HepG2 (cell line): ENCODE measurements around the gene TMX4. TPM values are rescaled to one million over a fixed set of nuclear protein-coding genes. Genes with fewer than 3 reads are reported as not detected.

Source experiments
- ATAC-seq: fragments of 200-7000 bp; cut with Tn5 transposase; 3 replicates; pipeline ENCODE4 v1.9.1; 2020; ENCODE audit warnings: mild to moderate bottlenecking, moderate library complexity
- BruUV-seq: library from RNA; stranded (reverse); fragments of 400-500 nt; replicated peaks from 2 replicates; lab custom pipeline; 2021; lab: Mats Ljungman, UMichigan
- CTCF ChIA-PET: fragments of 300-600 bp; formaldehyde crosslinking; extraction: SDS; loops from one replicate; lab custom pipeline; 2021; ENCODE audit warnings: low total read pairs, inconsistent platforms, low intra/inter-chr PET ratio; lab: Yijun Ruan, JAX
- POLR2A ChIA-PET: fragments of 350-600 bp; sonication (Branson Sonifier 250); formaldehyde crosslinking; loops from one replicate; lab custom pipeline; 2020; ENCODE audit warnings: antibody characterized with exemption, inconsistent platforms; lab: Yijun Ruan, JAX
- DNase-seq: peaks from one replicate; pipeline ENCODE4 v3.0.0-alpha.2; 2015; ENCODE audit warnings: low spot score
- FAIRE-seq: peaks from 3 replicates; lab custom pipeline; 2011; peaks lifted over from hg19 to GRCh38; lab: Jason Lieb, UNC
- H2AFZ ChIP-seq: one replicate; pipeline ENCODE4 v1.6.1; 2011; ENCODE audit warnings: low read length, inconsistent platforms
- H3K27ac ChIP-seq: fragments of 300-600 bp; 3 replicates; pipeline ENCODE4 v1.8.0; 2011; ENCODE audit warnings: mixed run types, mild to moderate bottlenecking, mixed read lengths, low read length, inconsistent platforms; ENCODE audit not compliant: insufficient read depth; ENCODE audit errors: extremely low read length
- H3K27me3 ChIP-seq, 2 experiments: fragments of 200-600 bp in 1 of 2; 2 replicates in 1 of 2; 3 replicates in 1 of 2; pipeline versions ENCODE4 v1.6.0 to v1.8.0; 2011; ENCODE audit warnings: low read length in 2 of 2, mild to moderate bottlenecking in 2 of 2, moderate library complexity in 2 of 2, inconsistent platforms in 1 of 2; ENCODE audit not compliant: insufficient read depth in 2 of 2, control insufficient read depth in 1 of 2
- H3K36me3 ChIP-seq, 2 experiments: fragments of 200-600 bp in 1 of 2; replicated peaks in 1 of 2; 2 replicates in 1 of 2; 3 replicates in 1 of 2; pipeline versions ENCODE4 v1.5.1 to v1.8.0; 2011; ENCODE audit warnings: low read length in 2 of 2, inconsistent platforms in 1 of 2; ENCODE audit not compliant: insufficient read depth in 2 of 2, control insufficient read depth in 1 of 2
- H3K4me1 ChIP-seq: 2 replicates; pipeline ENCODE4 v1.5.1; 2012; ENCODE audit warnings: low read length, inconsistent platforms; ENCODE audit not compliant: insufficient read depth
- H3K4me2 ChIP-seq: 2 replicates; pipeline ENCODE4 v1.6.0; 2011; ENCODE audit warnings: low read depth, low read length, inconsistent platforms
- H3K4me3 ChIP-seq, 3 experiments: fragments of 200-600 bp in 1 of 3; sonication (generic), shearing (Covaris generic) in 1 of 3; replicated peaks in 1 of 3; 2 replicates each; pipeline ENCODE4 v1.5.1; 2011 to 2016; ENCODE audit warnings: low read length in 3 of 3, inconsistent platforms in 2 of 3, low read depth in 2 of 3, mild to moderate bottlenecking in 2 of 3, control low read depth in 1 of 3, mixed read lengths in 1 of 3; ENCODE audit not compliant: insufficient read depth in 1 of 3
- H3K79me2 ChIP-seq: one replicate; pipeline ENCODE4 v1.6.1; 2011; ENCODE audit warnings: low read length, inconsistent platforms; ENCODE audit not compliant: insufficient read depth
- H3K9ac ChIP-seq: 2 replicates; pipeline ENCODE4 v1.6.0; 2011; ENCODE audit warnings: mild to moderate bottlenecking, low read depth, low read length, inconsistent platforms; ENCODE audit not compliant: insufficient read depth
- H3K9me3 ChIP-seq: 2 replicates; pipeline ENCODE4 v1.5.1; 2012; ENCODE audit warnings: mild to moderate bottlenecking, low read length
- H4K20me1 ChIP-seq: 2 replicates; pipeline ENCODE4 v1.6.0; 2011; ENCODE audit warnings: inconsistent platforms, mild to moderate bottlenecking, low read length, moderate library complexity; ENCODE audit not compliant: insufficient read depth
- HNRNPLL ChIP-seq: fragments of 200-400 bp; formaldehyde crosslinking; IDR thresholded peaks from 2 replicates; pipeline ENCODE4 v1.6.1; 2017; ENCODE audit warnings: mild to moderate bottlenecking, low read depth, low read length; ENCODE audit not compliant: poor library complexity, severe bottlenecking
- KMT2A ChIP-seq: sonication (generic); formaldehyde crosslinking; IDR thresholded peaks from 2 replicates; pipeline ENCODE4 v1.4.0; 2020; ENCODE audit warnings: missing genetic modification reagents
- MED13 ChIP-seq: sonication (generic); formaldehyde crosslinking; IDR thresholded peaks from 2 replicates; pipeline ENCODE4 v1.5.0; 2020; ENCODE audit warnings: missing genetic modification reagents
- SIN3A ChIP-seq: IDR thresholded peaks from 2 replicates; pipeline ENCODE4 v1.6.1; 2011; ENCODE audit warnings: low read depth, mild to moderate bottlenecking, control low read depth, low read length, borderline replicate concordance
- TSC22D2 ChIP-seq: sonication (generic); formaldehyde crosslinking; IDR thresholded peaks from 2 replicates; pipeline ENCODE4 v1.5.1; 2020; ENCODE audit warnings: missing genetic modification reagents, mild to moderate bottlenecking, borderline replicate concordance
- ZNF616 ChIP-seq: sonication (generic); formaldehyde crosslinking; IDR thresholded peaks from 2 replicates; pipeline ENCODE4 v1.5.0; 2020; ENCODE audit warnings: low read depth, mild to moderate bottlenecking, missing genetic modification reagents
- ZNF749 ChIP-seq: sonication (generic); formaldehyde crosslinking; IDR thresholded peaks from 2 replicates; pipeline ENCODE4 v1.8.0; 2022; ENCODE audit warnings: mild to moderate bottlenecking, missing genetic modification reagents, moderate library complexity, borderline replicate concordance
- in situ Hi-C: cut with HindIII; loops from 2 replicates; pipeline ENCODE4 v1.10.0; 2017; ENCODE audit warnings: low pct_unique_long_range_greater_than_20kb; ENCODE audit not compliant: extremely low pct_ligation_motif_present
- intact Hi-C: fragments of 100-400 bp; cut with micrococcal nuclease; formaldehyde crosslinking; loops from one replicate; pipeline ENCODE4 v1.10.0; 2022; ENCODE audit not compliant: unreplicated experiment
- polyA plus RNA-seq, 8 experiments: library from polyadenylated mRNA; depleted of rRNA in 3 of 8; stranded (reverse) in 7 of 8; unstranded in 1 of 8; fragments of >200 nt; fragmentation: Illumina TruSeq in 4 of 8; extraction: Trizol in 4 of 8; gene quantifications; 2 replicates each; pipeline versions ENCODE4 v1.2.1 to v1.2.3, GENCODE V29; 2011 to 2016; ENCODE audit warnings: low read depth in 4 of 8, missing spikeins in 1 of 8, mixed read lengths in 1 of 8; ENCODE audit not compliant: insufficient read depth in 1 of 8
- total RNA-seq, 5 experiments: library from RNA; depleted of rRNA; stranded (reverse); fragments of >200 nt; fragmentation: Illumina TruSeq; extraction: Trizol; gene quantifications; 2 replicates each; pipeline ENCODE4 v1.2.3, GENCODE V29; 2016; ENCODE audit warnings: low read depth in 1 of 5
- TF ChIP-seq, protein P1 (sequence below): sonication (generic); formaldehyde crosslinking; IDR thresholded peaks from 2 replicates; pipeline ENCODE4 v1.4.0; 2020; ENCODE audit warnings: mild to moderate bottlenecking, missing genetic modification reagents, borderline replicate concordance
- TF ChIP-seq, protein P2 (sequence below): IDR thresholded peaks from 2 replicates; pipeline ENCODE4 v1.6.1; 2016; ENCODE audit warnings: mild to moderate bottlenecking
- TF ChIP-seq, protein P3 (sequence below): IDR thresholded peaks from 2 replicates; pipeline ENCODE4 v1.6.1; 2016; ENCODE audit warnings: missing genetic modification reagents, missing compliant biosample characterization
- TF ChIP-seq, protein P4 (sequence below): sonication (generic); formaldehyde crosslinking; IDR thresholded peaks from 2 replicates; pipeline ENCODE4 v1.5.1; 2020; ENCODE audit warnings: mild to moderate bottlenecking, moderate library complexity, missing genetic modification reagents
- TF ChIP-seq, protein P5 (sequence below): sonication (generic); formaldehyde crosslinking; conservative IDR thresholded peaks from 2 replicates; pipeline ENCODE4 v1.4.0; 2020; ENCODE audit warnings: missing genetic modification reagents

TMX4 gene
- total and polyA plus RNA-seq, 2 of the 13 experiments (the other 11 are each of a cell fraction or from before 2014, with no cell fraction given), result 7.6 to 21.4 TPM

DNA sequence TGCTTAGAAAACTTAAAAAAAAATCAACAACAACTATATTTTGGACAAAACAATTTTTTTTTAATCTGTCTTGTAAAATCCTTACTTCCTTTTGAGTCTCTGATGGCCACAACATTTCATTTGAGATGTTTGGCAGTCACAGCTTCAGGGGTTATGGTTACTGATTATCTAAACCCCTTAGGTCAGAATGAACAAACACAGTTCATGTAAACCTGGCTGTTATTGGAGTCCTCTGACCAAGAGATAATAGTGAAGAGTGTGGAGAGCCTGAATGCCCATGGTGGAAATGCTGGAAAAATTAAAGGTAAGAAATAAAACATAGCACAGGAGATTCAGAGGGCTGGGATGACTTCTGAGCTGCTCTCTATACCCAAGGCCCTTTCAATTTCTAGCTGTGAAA, 38.2 kb downstream of the TMX4 start:
- Histone ChIP-seq H3K36me3 (no peaks in the 10 kb centered on the region; a peak in 1 of 5 replicates), H3K79me2 (no peaks in the 10 kb centered on the region), H3K4me2 (peak overlapping the region; percentile 36), H2AFZ (no peak overlapping the region), H3K4me1 (peaks cover 22% of the 10 kb centered on the region), H4K20me1 (no peaks in the 10 kb centered on the region), H3K27ac (peak overlapping the region; percentile 16), H3K9ac (no peak overlapping the region), H3K9me3 (no peaks in the 10 kb centered on the region), H3K27me3 (no peaks in the 10 kb centered on the region), H3K4me3 (0 out of 6 replicates have a peak overlapping the region, but pooled peaks of 1 of the 3 experiments have one; percentile 0)
- no TSS peak for BruUV-seq
- CTCF ChIA-PET, result interaction anchor here (1.5 to 3.1 kb wide), 2 partner anchors 38 to 740 kb away, joined by 5 to 35 read pairs; partner anchors contain the start of gene TMX4
- FAIRE-seq (peak; percentile 90), ATAC-seq (peak; percentile 99), DNase-seq (peak; percentile 77)
- intact Hi-C loops, result loop anchor here (1.0 to 2.0 kb wide), 3 partner anchors 45 to 741 kb away; no protein-coding TSS in a partner anchor
- in situ Hi-C loops, result no loop called here
- POLR2A ChIA-PET, result no interaction called here
- TF ChIP-seq, protein P1, sequence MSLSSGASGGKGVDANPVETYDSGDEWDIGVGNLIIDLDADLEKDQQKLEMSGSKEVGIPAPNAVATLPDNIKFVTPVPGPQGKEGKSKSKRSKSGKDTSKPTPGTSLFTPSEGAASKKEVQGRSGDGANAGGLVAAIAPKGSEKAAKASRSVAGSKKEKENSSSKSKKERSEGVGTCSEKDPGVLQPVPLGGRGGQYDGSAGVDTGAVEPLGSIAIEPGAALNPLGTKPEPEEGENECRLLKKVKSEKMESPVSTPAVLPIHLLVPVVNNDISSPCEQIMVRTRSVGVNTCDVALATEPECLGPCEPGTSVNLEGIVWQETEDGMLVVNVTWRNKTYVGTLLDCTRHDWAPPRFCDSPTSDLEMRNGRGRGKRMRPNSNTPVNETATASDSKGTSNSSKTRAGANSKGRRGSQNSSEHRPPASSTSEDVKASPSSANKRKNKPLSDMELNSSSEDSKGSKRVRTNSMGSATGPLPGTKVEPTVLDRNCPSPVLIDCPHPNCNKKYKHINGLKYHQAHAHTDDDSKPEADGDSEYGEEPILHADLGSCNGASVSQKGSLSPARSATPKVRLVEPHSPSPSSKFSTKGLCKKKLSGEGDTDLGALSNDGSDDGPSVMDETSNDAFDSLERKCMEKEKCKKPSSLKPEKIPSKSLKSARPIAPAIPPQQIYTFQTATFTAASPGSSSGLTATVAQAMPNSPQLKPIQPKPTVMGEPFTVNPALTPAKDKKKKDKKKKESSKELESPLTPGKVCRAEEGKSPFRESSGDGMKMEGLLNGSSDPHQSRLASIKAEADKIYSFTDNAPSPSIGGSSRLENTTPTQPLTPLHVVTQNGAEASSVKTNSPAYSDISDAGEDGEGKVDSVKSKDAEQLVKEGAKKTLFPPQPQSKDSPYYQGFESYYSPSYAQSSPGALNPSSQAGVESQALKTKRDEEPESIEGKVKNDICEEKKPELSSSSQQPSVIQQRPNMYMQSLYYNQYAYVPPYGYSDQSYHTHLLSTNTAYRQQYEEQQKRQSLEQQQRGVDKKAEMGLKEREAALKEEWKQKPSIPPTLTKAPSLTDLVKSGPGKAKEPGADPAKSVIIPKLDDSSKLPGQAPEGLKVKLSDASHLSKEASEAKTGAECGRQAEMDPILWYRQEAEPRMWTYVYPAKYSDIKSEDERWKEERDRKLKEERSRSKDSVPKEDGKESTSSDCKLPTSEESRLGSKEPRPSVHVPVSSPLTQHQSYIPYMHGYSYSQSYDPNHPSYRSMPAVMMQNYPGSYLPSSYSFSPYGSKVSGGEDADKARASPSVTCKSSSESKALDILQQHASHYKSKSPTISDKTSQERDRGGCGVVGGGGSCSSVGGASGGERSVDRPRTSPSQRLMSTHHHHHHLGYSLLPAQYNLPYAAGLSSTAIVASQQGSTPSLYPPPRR, result no peak
- no peak for TF ChIP-seq MED13
- no peak for TF ChIP-seq SIN3A
- TF ChIP-seq, protein P2, sequence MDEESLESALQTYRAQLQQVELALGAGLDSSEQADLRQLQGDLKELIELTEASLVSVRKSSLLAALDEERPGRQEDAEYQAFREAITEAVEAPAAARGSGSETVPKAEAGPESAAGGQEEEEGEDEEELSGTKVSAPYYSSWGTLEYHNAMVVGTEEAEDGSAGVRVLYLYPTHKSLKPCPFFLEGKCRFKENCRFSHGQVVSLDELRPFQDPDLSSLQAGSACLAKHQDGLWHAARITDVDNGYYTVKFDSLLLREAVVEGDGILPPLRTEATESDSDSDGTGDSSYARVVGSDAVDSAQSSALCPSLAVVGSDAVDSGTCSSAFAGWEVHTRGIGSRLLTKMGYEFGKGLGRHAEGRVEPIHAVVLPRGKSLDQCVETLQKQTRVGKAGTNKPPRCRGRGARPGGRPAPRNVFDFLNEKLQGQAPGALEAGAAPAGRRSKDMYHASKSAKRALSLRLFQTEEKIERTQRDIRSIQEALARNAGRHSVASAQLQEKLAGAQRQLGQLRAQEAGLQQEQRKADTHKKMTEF, result no peak; the same call in 1 of the 2 replicates
- no peak for TF ChIP-seq ZNF616 (CRISPR knock-in tag)
- no peak for TF ChIP-seq KMT2A (CRISPR knock-in tag)
- TF ChIP-seq TSC22D2 (CRISPR knock-in tag), result no peak
- TF ChIP-seq HNRNPLL, result no peak
- TF ChIP-seq, protein P3, sequence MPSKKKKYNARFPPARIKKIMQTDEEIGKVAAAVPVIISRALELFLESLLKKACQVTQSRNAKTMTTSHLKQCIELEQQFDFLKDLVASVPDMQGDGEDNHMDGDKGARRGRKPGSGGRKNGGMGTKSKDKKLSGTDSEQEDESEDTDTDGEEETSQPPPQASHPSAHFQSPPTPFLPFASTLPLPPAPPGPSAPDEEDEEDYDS (CRISPR knock-in tag), result peak; percentile 29; the same call in 1 of the 2 replicates
- no peak for TF ChIP-seq ZNF749 (CRISPR knock-in tag)
- TF ChIP-seq, protein P4, sequence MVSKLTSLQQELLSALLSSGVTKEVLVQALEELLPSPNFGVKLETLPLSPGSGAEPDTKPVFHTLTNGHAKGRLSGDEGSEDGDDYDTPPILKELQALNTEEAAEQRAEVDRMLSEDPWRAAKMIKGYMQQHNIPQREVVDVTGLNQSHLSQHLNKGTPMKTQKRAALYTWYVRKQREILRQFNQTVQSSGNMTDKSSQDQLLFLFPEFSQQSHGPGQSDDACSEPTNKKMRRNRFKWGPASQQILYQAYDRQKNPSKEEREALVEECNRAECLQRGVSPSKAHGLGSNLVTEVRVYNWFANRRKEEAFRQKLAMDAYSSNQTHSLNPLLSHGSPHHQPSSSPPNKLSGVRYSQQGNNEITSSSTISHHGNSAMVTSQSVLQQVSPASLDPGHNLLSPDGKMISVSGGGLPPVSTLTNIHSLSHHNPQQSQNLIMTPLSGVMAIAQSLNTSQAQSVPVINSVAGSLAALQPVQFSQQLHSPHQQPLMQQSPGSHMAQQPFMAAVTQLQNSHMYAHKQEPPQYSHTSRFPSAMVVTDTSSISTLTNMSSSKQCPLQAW (CRISPR knock-in tag), result peak; percentile 66; the same call in 1 of the 2 replicates
- TF ChIP-seq, protein P5, sequence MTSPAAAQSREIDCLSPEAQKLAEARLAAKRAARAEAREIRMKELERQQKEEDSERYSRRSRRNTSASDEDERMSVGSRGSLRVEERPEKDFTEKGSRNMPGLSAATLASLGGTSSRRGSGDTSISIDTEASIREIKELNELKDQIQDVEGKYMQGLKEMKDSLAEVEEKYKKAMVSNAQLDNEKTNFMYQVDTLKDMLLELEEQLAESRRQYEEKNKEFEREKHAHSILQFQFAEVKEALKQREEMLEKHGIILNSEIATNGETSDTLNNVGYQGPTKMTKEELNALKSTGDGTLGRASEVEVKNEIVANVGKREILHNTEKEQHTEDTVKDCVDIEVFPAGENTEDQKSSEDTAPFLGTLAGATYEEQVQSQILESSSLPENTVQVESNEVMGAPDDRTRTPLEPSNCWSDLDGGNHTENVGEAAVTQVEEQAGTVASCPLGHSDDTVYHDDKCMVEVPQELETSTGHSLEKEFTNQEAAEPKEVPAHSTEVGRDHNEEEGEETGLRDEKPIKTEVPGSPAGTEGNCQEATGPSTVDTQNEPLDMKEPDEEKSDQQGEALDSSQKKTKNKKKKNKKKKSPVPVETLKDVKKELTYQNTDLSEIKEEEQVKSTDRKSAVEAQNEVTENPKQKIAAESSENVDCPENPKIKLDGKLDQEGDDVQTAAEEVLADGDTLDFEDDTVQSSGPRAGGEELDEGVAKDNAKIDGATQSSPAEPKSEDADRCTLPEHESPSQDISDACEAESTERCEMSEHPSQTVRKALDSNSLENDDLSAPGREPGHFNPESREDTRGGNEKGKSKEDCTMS (CRISPR knock-in tag), result no peak
